Measurements from ENCODE around the gene NIN.
A peak's percentile ranks its signal among the peaks of the same experiment; 100 is the strongest.
"Not testable (repeated sequence)": the region's sequence is repeated elsewhere in the genome, so short reads cannot be mapped to it uniquely, and the experiment has no call there.

NIN gene

DNA sequence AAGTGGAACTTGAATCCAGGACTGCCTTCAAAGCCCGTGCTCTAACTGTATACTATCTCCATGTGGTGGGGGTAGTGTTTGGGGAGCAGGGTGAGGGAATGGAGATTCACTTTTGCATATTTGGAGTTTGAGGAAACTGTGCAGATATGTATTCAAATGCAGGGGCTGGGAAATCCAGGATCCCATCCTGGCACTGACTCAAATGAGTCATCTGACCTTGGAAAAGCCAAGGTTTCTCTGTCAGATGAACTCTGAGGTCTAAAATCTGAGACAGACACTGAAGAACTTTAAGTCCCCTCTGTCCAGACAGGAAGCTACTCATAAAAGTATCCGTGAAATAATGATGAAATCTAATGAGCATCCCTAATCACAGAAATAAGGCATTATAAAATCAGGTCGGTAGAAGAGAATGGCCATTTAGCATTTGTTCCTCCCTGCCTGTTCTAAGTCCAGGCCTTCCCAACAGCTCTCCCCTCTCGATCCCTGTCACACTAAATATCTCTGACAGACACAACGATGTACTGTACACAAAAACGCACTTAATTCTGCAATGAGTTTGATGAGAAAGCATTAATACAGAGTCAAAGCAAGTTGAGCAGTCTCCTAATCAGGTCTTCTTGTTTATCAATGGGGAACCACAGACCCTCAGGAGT, 14.4 kb downstream of the NIN start:
- no peak for DNase-seq

DNA sequence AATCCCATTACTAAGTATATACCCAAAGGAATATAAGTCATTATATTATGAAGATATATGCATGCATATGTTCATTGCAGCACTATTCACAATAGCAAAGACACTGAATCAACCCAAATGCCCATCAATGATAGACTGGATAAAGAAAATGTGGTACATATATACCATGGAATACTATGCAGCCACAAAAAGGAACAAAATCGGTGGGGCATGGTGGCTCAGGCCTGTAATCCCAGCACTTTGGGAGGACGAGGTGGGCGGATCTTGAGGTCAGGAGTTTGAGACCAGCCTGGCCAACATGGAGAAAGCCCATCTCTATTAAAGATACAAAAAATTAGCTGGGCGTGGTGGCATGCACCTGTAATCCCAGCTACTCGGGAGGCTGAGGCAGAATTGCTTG, 15.4 kb downstream of the NIN start:
- not testable (repeated sequence) for DNase-seq

DNA sequence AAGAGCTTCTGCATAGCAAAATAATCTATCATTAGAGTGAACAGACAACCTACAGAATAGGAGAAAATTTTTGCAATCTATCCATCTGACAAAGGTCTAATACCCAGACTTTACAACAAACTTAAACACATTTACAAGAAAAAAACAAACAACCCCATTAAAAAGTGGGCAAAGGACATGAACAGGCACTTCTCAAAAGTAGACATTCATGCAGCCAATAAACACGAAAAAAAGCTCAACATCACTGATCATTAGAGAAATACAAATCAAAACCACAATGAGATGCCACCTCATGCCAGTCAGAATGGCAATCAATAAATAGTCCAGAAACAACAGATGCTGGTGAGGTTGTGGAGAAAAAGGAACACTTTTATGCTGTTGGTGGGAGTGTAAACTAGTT, 15.9 kb downstream of the NIN start:
- not testable (repeated sequence) for DNase-seq

DNA sequence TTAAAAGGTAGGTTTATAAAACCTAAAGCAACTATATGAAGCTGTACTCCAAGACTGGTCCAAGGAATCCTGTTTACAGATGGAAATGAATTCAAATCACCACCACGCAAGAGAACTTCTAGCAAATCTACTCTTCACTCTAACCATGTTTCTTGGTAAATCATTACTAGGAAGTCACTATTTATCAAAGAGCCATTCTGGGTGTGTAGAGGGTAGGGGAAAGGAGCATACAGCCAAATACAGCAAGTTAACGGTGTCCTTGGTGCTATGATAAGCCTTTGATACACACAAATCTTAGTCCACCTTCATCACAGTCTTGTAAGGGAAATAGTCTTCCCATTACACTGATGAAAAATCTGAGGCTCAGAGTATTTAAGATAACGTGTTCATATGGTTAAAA, 16.8 kb downstream of the NIN start:
- DNase-seq: no peak

DNA sequence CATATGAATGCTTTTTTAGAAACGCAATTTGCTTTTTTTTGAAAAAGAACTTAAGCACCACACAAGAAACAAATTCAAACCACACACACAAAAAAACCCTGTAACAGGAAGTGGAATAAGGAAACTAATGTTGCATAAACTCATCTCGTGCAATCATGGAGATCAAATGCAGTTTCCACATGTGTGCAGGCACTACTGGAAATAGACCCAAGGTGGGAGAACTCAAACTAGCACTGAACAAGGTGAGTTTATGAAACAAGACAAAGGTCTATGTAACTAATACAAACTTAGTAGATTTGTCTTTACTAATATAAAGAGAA, 17.5 kb downstream of the NIN start:
- no peak for DNase-seq

DNA sequence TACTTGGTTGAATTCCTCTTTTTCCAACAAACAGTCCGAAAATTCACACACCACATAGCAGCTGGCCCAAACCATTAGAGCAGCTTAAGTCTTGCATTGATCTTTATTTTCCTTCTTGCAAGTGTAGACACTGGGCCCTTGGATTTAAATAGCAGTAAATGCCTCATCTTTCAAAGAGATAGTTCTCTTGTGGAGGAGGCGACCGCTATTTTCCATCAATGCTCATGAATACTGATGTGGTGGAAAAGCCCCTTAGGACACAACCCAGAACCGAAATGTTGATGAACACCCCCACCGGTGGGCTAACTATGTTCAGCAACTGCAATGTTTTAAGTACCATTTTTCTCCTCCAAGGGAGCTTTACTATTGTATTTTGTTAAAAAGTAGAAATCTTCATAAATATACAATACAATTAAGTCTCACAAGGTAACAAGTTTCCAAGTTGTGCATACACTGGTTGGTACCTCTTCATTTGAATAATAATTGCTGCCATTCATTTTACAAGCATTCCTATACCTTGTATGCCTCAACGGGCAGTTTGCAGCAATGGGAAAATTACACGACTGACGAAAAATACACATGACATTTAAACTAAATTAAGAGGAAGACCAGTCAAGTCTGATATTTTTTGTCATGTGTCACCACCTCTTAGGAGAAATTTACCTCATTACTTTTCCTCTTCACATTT, 18.0 kb downstream of the NIN start:
- no peak for DNase-seq

DNA sequence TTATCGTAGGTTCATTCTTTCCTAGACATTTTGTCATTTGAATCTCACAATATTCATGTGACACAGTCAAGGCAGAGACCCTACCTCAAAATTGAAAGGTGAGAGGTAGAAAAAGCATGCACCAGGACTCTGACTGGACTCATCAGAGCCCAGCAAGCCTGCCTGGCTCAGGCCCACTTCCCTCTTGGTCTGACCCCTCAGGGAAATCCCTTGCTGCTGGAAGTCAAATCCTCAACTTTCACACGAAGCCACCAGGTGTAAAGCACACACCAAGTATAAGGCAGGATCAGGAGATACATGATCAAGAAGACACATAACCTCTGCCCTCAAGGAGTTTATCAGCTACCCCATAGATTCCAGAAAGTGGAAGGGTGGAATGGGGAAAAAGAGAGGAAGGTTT, 18.8 kb downstream of the NIN start:
- DNase-seq: no peak

DNA sequence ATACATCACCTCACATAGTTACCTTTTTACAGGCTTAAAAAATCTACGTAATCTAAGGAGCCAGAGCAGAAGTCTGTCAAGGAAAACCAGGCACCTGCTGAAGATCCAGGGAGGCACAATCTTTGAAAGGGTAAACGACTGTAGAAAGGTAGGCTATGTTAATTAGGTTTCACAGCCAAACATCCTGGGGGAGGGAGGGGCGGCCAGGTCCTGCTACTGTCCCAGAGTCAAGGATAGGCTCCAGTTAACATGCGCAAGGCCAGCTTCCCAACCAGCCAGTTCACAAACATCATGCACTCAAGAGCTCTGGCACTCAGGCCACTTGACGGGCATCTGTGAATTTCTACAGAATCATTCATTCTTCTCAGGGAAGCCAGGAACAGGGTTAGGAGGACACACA, 22.9 kb downstream of the NIN start:
- DNase-seq: no peak

DNA sequence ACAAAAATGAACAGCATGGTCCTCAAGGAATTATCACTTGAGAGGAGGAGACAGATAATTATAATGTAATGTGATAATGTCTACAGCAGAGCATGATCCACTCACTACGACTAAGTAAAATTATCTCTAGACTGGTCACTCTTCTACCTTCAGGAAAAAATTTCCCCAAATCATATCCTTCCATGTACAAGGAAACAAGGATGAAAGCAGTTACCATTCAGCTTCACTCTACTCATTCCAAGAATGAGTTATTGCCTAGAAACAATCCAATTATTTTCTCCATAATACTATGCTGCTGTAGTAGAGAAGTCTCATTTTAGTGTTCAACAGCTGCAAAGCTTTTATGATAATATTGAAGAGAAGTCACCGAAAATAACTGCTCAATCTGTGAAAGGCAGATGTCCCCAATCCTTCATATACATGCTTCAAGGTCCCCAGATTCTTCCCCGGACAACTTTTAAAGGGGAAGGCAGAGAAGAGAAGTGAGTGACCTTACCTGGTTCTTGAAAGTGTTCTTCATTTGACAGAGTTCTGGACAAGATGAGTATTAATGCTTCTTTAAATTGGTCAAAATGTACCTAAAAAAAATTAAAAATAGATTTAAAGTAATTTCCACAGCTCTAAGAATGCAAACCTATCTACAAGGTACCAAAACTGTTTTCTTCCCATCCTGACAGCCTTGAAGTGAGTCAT, 24.6 kb downstream of the NIN start:
- DNase-seq: no peak

DNA sequence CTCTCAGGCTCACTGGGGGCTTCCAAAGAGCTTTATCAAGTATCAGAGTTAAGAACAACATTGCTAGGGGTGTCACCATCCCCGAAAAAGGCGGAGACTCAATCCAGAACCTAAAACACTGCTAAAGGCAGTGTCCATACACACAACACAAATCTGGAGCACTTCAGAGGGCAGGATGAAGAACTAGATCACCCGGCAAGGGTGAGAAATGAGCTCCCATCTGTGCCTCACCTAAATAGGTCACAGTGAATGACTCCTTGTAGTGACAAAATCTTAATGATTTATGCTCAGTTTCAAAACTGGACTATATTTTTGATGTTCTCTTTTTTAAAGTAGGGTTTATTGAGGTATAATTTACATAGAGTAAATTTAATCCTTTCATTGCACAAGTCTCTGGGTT, 25.6 kb downstream of the NIN start:
- no peak for DNase-seq

DNA sequence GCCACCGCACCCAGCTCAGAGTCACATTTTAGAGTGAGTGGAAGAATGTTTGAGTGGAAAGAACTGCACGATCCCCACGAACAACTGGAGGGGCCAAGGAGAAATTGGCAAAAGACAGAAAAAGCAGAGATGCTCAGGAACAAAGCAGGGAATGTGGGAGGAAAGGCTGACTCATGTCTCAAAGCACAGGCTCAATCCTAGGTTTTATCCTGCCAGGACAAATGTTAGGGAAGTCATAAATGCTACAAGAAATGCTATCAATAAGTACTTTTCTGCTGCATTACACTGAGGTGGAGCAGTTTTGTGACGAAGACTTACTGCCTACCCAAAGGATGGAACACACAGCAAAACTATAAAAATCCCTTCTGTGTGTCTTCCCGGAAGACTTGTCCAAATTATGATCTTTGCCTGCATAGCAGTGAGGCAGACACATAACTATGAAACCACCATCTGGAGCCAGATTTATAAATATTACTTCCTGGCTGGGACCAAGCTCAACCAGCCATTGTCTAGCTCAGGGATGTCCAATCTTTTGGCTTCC, 26.7 kb downstream of the NIN start:
- DNase-seq: peak; percentile 45

DNA sequence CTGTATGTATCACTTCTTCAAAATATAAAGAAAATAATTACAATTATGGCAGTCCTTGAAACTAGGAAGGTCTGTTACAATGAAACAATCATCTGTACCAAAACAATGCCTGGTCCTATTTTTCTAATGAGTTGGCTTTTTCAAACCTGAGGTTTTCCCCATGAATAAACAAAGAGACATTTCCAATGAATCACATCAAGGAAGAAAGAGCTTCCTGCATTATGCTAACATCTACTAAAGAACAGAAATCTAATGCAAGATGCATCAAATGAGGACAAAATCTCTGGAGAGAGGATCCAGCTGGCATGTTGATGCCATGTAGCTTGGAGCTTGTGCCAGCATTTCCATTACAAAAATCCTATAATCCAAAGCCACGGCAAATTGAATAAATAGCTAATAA, 29.3 kb downstream of the NIN start:
- peak; percentile 72 for DNase-seq

DNA sequence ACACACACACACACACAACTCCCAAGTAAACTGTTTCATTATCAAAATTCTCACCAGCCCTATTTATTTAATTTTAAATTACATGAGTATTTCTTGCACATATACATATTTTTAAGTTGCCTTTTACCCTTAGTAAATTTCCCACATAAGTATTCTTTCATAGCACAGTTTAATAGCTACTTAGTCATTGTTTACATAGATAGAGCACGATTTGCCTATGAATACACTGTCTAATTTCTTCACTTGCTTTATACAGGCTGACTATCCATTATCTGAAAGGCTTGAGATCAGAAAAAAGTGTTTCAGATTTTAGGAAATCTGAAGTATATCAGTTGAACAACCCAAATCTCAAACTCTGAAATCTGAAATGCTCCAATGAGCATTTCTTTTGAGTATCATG, 30.9 kb downstream of the NIN start:
- DNase-seq: no peak

DNA sequence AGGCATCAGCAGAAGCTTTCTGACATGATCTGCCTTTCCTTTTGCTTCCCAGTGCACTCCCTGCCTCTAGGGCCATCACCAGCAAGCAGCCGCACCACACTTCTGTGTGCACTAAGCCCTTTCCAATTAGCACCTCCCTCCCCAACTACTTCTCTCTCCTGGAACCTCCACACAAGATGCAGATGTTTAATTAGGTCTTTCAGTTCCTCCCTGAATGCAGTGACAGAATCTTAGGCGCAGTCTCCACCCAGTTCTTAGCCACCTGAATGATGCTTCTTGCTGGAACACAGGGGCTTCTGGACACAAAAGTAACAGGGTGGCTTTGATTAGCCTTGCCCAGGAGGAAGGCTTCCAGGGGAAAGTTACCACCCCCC, 32.9 kb downstream of the NIN start:
- no peak for DNase-seq

DNA sequence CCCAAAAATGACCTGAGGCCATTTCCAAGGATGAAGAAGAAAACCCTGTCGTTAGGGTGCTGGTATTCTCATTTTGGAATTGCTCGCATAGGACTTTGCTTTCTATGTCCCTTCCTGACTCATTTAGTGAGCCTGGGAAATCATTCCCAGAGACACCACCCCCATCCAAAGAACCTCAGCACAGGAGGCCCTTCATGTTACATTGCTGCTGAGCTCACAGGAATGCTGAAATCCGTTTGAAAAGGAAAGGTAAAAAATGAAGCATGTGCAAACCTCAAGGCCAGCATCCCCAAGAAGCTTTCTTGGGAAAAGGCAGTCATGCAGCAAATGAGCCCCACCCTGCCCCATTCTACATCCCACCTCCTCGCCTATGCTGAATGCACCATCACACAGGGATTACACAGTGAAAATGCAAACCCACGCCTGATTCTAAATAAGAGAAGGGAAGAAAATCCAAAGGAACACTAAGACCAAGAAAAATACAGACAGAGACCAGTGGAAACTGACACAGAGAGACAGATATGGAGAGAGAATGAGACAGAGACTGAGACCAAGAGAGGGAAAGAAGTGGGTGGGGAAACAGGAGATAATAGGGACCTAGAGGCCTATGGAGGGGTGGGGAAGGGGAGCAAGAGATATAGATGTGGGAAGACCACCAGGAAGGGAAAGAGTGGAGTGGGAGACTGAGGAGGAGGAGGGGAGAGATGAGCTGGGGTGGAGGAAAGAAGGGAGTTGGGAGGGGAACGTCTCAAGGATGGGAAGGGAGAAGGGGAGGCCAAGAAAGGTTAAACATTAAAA, 33.5 kb downstream of the NIN start:
- peak; percentile 34 for DNase-seq

DNA sequence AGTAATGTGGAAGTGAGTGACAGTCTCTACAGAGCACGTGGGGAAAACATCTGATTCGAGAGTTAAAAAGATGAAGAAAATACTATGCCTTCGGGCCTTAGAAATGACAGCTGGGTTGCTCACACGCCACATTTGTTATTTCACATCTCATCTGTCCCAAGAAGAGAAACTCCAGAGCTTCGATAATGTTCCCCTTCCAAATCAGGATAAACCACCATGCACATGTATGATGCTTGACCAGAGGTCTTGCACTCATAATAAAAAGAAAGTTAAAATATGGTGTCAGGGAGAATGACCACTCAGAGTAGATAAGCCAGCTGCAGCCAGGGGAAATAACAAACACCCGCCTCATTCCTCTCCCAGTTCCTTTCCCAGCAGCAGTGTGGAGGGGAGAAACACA, 34.6 kb downstream of the NIN start:
- no peak for DNase-seq

DNA sequence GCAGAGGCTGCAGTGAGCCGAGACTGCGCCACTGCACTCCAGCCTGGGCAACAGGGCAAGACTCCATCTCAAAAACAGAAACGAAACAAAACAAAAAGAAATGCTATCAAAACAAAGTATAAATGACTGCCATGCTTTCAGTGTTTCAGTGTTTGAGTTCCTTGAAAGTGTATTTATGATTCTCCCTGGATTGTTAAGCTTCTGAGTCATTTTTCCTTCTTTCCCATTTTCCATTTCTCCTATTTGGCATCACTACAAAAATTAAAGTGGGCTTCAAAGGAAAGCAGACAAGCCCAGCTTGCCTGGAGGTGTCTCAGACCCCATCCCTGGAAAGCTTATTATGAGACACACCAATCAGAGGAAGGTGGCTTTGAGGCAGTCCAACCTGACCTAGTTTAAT, 35.1 kb downstream of the NIN start:
- no peak for DNase-seq

DNA sequence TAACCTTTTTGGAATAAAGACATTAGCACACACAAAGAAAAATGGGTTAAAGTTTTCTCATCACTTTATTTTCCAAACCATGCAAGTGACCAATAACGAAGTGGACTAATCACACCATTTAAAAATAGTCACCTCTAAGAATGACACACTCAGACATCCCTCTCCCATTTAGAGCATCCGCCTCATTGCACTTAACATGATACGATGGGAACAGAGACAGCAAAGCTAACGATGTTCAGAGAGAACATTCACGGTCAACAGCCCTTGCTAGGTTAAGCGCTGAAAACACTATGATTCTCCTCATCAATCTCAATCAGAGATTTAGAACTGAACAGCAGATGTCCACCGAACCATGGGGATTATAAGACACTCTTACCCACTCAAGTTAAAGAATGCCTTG, 35.8 kb downstream of the NIN start:
- no peak for DNase-seq

DNA sequence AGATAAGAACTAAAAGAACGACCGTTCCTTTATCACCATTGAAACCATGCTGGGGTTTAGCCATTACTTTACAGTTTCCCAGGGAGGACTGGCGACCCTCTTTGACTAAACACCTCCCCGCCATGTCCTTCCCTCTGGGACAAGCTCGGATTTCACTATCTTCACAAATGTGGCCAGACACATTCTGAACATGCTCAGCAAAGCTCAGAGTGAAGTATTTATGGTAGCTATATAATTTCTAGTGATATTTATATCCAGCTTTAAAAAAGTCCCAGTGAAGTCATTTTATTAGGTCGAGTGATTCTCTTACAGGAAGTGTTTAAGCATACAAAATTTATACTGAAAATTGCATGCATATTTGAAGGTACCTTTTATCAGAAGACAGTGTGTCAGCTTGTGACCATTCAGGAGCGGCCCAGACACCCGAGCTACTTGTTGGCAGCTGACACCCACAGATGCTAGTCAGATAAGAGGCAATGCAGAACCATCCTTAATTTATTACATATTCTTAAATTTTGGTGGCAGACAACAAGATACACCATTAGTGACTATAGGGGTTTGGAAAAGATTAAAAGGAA, 36.8 kb downstream of the NIN start:
- DNase-seq: no peak

DNA sequence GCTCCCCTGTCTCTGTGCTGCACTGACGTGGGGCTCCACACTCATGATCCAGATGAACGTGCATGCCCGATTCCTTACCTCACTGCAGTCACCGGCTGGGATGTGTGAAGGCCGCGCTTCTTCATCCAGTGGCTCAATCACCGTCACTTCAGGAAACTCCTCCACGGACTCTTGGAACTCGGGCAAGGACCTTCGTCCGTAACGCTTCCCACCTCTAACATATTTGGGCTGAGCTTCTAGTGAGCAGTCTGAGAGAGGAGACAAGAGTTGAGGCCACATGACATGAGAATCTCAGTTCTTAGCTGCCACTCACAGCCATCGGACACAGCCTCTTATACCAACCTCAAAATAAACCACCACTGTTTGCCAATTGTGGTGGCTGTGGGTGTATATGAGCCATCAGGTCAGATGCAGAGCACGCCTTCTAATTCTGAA, 38.3 kb downstream of the NIN start:
- DNase-seq: no peak

DNA sequence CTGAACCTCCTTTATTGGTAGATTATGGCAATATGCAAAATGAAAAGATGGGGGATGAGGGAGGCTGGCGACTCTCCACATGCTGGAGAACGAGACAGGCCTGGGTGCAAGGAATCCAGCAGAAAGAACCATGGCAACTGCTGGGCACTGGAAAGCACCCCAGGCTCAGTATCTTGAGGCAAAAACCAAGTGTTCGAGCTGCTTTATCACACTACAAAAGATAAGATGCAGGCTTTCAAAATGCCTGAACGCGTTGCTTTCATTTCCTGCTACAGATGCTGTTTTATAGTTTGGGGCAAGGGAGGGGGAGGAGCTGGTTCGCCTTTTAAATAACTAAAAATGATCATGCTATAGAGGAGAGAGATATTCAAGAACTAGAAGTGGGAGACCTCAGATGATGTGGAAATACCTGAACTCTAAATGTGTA, 38.9 kb downstream of the NIN start:
- no peak for DNase-seq

DNA sequence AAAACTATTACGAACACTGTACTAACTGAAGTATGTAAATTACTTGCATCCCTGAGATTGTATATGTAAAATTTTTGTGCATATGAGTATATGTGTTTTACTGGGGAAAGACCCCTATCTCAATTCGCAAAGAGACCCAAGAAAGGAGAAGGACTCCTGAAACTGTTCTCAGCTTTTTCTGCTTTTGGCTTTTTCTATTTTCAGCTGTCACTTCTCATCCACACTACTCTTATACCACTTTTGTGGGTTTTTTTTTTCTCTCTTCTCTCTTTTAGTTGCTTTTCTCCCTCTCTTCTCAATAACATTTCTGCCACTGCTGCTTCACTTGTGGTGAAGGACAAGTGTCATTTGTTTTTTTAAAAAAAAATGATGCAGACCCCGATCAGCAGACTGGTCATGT, 39.8 kb downstream of the NIN start:
- no peak for DNase-seq

DNA sequence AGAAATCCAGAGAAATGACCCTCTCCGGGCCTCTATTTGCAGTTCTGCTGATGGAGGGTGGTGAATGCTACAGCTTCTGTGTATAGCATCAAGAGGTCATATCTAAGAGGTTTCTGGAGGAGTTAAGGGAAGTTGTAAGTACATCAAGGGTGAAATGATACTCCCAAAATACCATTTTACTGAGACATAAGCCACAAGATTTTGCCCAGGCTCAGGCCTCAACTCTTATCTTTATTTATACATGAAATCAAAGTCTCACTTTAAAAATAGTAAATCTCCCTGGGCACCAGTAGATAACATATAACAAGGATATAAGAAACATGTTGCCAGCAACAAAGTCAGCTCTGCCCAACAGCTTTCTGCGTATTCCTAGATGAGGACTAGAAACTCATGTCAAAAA, 40.4 kb downstream of the NIN start:
- no peak for DNase-seq
